Hindlimb muscle (tissue), 1 donor: Measurements from ENCODE around the gene COL18A1. TPM values are rescaled to one million over a fixed set of nuclear protein-coding genes. Genes with fewer than 3 reads are reported as not detected.

ENCODE experiments used
- DNase-seq: peaks from one replicate; pipeline ENCODE4 v3.0.0-alpha.2; 2013
- polyA plus RNA-seq: library from polyadenylated mRNA; unstranded; fragments of 120-200 nt; gene quantifications from one replicate; pipeline ENCODE4 v1.2.1, GENCODE V29; 2013; ENCODE audit not compliant: insufficient read length

COL18A1 gene
- polyA plus RNA-seq, 1 donor: 89.1 TPM

GRCh38 chr21:45383615-45384201 lies 21.3 kb upstream of the COL18A1 start:
- DNase-seq: no peak

- no peak for DNase-seq
Observed at GRCh38 chr21:45384656-45385548, 20.1 kb upstream of the COL18A1 start.

- no peak for DNase-seq
Observed at GRCh38 chr21:45385549-45386050, 19.4 kb upstream of the COL18A1 start.

GRCh38 chr21:45386336-45386727 lies 18.6 kb upstream of the COL18A1 start:
- DNase-seq: no peak

- DNase-seq: peak; percentile 74
Observed at GRCh38 chr21:45386728-45387371, 18.1 kb upstream of the COL18A1 start.

GRCh38 chr21:45387506-45387905 lies 17.5 kb upstream of the COL18A1 start:
- DNase-seq: no peak

- no peak for DNase-seq
Observed at GRCh38 chr21:45388011-45388521, 16.9 kb upstream of the COL18A1 start.

- no peak for DNase-seq
Observed at GRCh38 chr21:45388611-45389296, 16.2 kb upstream of the COL18A1 start.

GRCh38 chr21:45390121-45390751 lies 14.7 kb upstream of the COL18A1 start:
- no peak for DNase-seq

- no peak for DNase-seq
Observed at GRCh38 chr21:45390831-45391742, 13.9 kb upstream of the COL18A1 start.

GRCh38 chr21:45391743-45392572 lies 13.0 kb upstream of the COL18A1 start:
- no peak for DNase-seq

- DNase-seq: no peak
Observed at GRCh38 chr21:45392573-45392971, 12.4 kb upstream of the COL18A1 start.

- no peak for DNase-seq
Observed at GRCh38 chr21:45393021-45393420, 11.9 kb upstream of the COL18A1 start.

GRCh38 chr21:45393833-45394638 lies 10.9 kb upstream of the COL18A1 start:
- DNase-seq: no peak

GRCh38 chr21:45396620-45396995 lies 8.4 kb upstream of the COL18A1 start:
- no peak for DNase-seq

- DNase-seq: no peak
Observed at GRCh38 chr21:45397381-45397780, 7.6 kb upstream of the COL18A1 start.

GRCh38 chr21:45401054-45401518 lies 3.9 kb upstream of the COL18A1 start:
- no peak for DNase-seq

GRCh38 chr21:45401916-45402900 lies 2.8 kb upstream of the COL18A1 start:
- DNase-seq: no peak
